Measurements from ENCODE around the gene EOMES. TPM values are rescaled to one million over a fixed set of nuclear protein-coding genes. Genes with fewer than 3 reads are reported as not detected.

Gene EOMES
- total RNA-seq, 4 donors from 2014 or later, result 0.13 TPM; not detected in 3

DNA sequence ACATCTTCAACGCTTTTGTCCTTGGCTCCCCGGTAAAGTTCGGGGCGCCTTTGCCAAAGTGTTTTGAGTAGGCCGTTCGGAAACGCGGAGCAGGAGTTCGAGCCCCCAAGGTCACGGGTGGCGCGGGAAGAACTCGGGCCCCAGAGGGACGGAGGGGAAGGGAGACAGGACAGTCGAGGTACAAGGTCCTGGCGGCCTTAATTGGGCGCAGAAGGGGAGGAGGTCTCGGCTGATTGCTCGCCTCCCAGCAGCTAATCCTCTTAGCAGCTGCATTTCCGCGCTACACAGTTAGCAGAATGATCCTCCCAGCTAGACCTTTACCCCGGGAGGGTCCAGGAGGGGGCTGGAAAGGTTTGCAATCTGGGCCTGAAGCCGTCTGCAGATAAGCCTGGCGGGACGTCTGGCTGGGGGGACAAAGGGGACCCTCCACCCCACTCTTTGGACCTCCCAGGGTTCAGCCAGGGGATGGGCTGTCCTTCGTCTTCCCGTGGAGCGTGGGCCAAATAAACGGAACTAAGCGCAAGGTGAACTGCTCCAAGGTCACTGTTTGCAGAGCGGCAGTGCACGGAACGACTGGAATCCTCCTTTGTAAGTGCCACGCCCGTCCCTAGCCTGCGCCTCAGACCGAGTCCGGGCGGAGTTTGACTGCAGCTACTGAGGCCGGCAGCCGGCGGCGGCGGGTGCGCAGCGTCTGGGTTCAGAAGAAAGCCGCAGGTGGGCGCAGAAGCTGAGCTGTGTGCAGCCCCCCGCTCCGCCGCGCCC, 7.2 kb downstream of the EOMES start:
- no peak for DNase-seq (ENCODE audit: low spot score in 2 of 2)
- intact Hi-C loops (cut with DNase I; ENCODE audit: low total_unique reads), result no loop called here
- no peak for TF ChIP-seq POLR2A (IDR thresholded peaks at IDR 0.05)
- 8 to 16% methylated on average over 26 to 33 of the region's 52 CpGs for WGBS, 2 donors
- no peak overlapping the region for H3K4me3 ChIP-seq (ENCODE audit: low read depth, poor library complexity, severe bottlenecking)

DNA sequence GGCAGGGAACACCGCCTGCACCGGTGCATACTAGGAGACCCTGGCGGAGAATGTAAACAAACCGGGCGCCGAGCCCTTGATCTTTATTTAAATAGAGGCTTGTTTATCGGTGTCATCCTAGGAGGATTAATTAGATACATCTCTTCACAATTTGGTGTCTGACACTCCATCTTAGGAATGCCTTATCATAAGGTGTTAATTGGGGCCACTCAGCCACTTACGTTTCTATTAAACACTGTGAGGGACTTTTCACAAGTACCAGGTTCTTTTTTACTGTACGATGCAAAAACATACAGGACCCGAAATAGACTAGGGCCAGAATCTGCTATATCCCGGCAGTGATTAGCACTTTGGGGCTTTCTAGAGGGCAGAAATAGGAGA, 8.0 kb downstream of the EOMES start:
- WGBS, 2 donors, result 13 to 19% methylated on average over 11 of the region's 11 CpGs
- no peak overlapping the region for H3K4me3 ChIP-seq (ENCODE audit: low read depth, poor library complexity, severe bottlenecking)
- intact Hi-C loops (cut with DNase I; ENCODE audit: low total_unique reads), result no loop called here
- no peak for DNase-seq (ENCODE audit: low spot score in 2 of 2)
- no peak for TF ChIP-seq POLR2A (IDR thresholded peaks at IDR 0.05)
- TF ChIP-seq, protein P1, sequence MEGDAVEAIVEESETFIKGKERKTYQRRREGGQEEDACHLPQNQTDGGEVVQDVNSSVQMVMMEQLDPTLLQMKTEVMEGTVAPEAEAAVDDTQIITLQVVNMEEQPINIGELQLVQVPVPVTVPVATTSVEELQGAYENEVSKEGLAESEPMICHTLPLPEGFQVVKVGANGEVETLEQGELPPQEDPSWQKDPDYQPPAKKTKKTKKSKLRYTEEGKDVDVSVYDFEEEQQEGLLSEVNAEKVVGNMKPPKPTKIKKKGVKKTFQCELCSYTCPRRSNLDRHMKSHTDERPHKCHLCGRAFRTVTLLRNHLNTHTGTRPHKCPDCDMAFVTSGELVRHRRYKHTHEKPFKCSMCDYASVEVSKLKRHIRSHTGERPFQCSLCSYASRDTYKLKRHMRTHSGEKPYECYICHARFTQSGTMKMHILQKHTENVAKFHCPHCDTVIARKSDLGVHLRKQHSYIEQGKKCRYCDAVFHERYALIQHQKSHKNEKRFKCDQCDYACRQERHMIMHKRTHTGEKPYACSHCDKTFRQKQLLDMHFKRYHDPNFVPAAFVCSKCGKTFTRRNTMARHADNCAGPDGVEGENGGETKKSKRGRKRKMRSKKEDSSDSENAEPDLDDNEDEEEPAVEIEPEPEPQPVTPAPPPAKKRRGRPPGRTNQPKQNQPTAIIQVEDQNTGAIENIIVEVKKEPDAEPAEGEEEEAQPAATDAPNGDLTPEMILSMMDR (IDR thresholded peaks at IDR 0.05), result no peak

DNA sequence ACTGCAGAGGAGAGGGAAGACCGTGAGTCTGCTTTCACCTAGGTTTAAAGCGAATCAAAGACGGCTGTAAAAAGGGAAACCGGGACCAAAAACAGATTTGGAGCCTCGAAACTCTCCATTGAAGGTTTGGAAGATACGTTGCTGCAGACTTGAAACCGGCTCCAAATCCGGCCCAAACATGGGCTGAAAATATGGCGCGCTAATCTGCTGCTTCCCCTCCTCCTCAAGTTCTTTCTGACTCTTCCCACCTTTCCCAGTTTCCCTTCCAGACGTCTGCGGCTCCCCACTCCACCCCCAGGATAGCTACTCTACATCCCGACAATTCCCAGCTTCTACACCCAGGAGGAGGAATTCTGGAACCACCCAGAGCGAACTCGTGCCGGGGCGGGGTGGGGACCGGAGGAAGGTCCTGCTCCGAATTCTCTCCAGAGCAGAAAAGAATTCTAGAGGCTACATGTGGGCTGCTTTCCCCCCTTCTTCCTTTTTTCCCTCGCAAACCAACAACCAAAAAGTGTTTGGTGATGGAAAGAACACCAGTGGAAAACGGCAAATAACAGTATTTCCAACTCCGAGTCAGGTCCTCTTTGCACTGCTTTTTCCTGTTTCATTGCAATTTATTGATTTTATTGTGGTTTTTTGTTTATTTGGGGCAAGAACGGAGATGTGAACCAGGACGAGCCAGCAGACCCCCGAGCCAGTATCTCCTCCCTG, 8.5 kb downstream of the EOMES start:
- peak overlapping the region; percentile 37 for H3K4me3 ChIP-seq (ENCODE audit: low read depth, poor library complexity, severe bottlenecking)
- TF ChIP-seq, protein P1 (IDR thresholded peaks at IDR 0.05), result no peak
- DNase-seq (ENCODE audit: low spot score in 2 of 2), result no peak
- intact Hi-C loops (cut with DNase I; ENCODE audit: low total_unique reads), result no loop called here
- 2% methylated on average over 25 of the region's 25 CpGs for WGBS, 2 donors

DNA sequence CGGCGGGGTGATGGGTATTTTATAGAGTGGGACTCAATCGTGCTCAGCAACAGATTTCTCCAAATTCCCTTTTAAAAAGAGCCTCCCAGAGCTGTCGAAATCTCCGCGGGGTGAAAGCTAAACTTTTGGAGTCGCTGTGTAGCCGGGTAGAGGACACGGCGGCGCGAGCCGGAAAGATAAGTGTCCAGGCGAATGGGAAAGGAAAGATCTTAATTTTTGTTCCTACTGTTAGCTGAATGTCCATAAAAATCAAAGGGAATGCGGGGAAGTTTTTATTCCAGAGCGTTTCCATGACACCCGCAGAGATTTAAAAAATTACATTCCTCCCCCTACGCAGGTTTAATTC, 9.1 kb downstream of the EOMES start:
- TF ChIP-seq POLR2A (IDR thresholded peaks at IDR 0.05), result no peak
- TF ChIP-seq, protein P1 (IDR thresholded peaks at IDR 0.05), result no peak
- DNase-seq (ENCODE audit: low spot score in 2 of 2), result no peak
- peak overlapping the region; percentile 37 for H3K4me3 ChIP-seq (ENCODE audit: low read depth, poor library complexity, severe bottlenecking)
- intact Hi-C loops (cut with DNase I; ENCODE audit: low total_unique reads), result no loop called here
- WGBS, 2 donors, result 1% methylated on average over 18 of the region's 18 CpGs

DNA sequence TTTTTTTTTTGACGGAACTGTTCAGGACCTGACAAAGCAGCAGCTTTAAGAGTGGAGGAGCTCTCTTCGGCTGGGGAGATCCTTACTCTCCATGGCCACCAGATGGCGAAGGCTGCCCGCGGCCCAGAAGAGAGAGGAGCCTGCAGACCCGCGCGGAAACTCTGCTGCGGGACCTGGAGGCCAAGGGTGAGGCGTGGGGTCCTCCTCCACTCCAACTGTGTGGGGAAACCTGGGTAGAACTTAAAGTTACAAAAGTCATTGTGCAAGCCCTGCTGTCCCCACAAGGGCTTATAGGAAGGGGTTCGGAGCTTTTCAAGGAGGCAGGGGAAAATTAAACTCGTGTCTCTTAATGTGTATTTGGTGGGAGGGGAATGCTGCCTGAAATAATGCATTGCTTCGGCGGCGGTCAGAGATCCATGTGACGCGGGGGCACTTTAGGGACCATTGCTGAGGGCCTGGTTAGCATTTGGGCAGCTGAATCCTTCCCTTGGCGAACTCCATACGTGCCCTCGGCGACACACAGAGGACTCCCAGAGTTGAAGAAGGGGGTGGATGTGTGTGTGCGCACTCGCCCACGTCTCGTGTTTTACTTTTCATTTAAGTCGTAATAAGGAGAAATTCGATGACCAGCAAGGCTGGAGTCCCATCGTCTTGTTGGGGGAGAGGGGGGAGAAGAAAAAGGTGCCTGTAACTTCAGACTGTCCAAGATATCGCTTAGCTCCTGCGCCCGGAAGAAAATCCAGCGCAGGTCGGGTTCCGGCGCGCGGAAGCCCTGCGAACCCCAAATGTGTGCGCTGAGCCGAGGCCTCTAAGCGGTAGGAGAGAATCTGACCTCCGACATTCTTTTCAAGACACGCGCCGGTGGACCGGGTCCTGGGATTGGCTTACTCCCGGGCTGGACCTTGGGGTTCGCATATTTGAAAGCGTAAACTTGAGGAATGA, 9.7 kb downstream of the EOMES start:
- 0% methylated on average over 49 of the region's 49 CpGs for WGBS, 2 donors
- intact Hi-C loops (cut with DNase I; ENCODE audit: low total_unique reads), result no loop called here
- H3K4me3 ChIP-seq (ENCODE audit: low read depth, poor library complexity, severe bottlenecking), result peak overlapping the region; percentile 37
- peak; percentile 68 to 93 for DNase-seq (ENCODE audit: low spot score in 2 of 2)
- TF ChIP-seq POLR2A (IDR thresholded peaks at IDR 0.05), result no peak
- TF ChIP-seq, protein P1 (IDR thresholded peaks at IDR 0.05), result no peak

DNA sequence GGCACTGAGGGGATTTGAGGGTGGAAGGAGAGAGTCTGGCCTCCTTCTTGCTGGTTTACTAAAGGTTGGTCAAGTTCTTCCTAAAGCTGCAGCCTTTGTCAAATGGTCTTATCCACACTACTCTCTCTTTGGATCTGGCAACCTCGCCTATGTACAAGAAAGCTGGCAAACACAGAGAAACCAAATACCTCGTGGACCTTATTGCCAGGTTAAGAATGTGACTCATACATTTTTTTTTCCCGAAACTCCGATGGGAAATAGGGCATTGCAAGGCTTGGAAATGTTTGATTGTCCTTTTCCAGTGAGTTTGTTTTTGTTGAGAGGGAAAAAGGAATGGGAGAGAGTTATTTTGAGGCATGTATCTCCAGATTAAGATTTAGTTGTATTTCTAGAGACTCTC, 13.9 kb downstream of the EOMES start:
- intact Hi-C loops (cut with DNase I; ENCODE audit: low total_unique reads), result no loop called here
- TF ChIP-seq POLR2A (IDR thresholded peaks at IDR 0.05), result no peak
- no peak overlapping the region for H3K4me3 ChIP-seq (ENCODE audit: low read depth, poor library complexity, severe bottlenecking)
- 46 to 59% methylated on average over 4 of the region's 4 CpGs for WGBS, 2 donors
- DNase-seq (ENCODE audit: low spot score in 2 of 2), result no peak
